NB4 (cell line): ENCODE measurements around the gene OR5C1.
"Not testable (repeated sequence)": the region's sequence is repeated elsewhere in the genome, so short reads cannot be mapped to it uniquely, and the experiment has no call there.

Experiments
- DNase-seq: peaks from one replicate; pipeline ENCODE4 v3.0.0; 2010; ENCODE audit warnings: low read depth
- H3K4me3 ChIP-seq: one replicate; pipeline ENCODE4 v1.5.1; 2011; ENCODE audit warnings: mild to moderate bottlenecking, low read depth, low read length, moderate library complexity
- CTCF ChIP-seq: IDR thresholded peaks from one replicate; pipeline ENCODE4 v1.5.1; 2012; ENCODE audit warnings: low read depth, low read length
- MAX ChIP-seq: IDR thresholded peaks from 2 replicates; pipeline ENCODE4 v1.6.1; 2011; ENCODE audit warnings: low read depth, low read length
- MYC ChIP-seq: IDR thresholded peaks from 2 replicates; pipeline ENCODE4 v1.6.1; 2011; ENCODE audit warnings: low read depth, low read length
- POLR2A ChIP-seq: IDR thresholded peaks from 2 replicates; pipeline ENCODE4 v1.6.1; 2011; ENCODE audit warnings: mild to moderate bottlenecking; ENCODE audit not compliant: insufficient read length; ENCODE audit errors: extremely low read depth

OR5C1 gene

GRCh38 chr9:122807271-122807900 lies 18.7 kb downstream of the OR5C1 start:
- DNase-seq, result no peak
- no peak overlapping the region for H3K4me3 ChIP-seq
- TF ChIP-seq POLR2A (no peak), CTCF (no peak), MYC (no peak), MAX (no peak)

- no peak for DNase-seq
- TF ChIP-seq CTCF (no peak), MAX (no peak), POLR2A (no peak), MYC (no peak)
- H3K4me3 ChIP-seq, result no peak overlapping the region
These were observed 19.4 kb downstream of the OR5C1 start for GRCh38 chr9:122808141-122808540.

GRCh38 chr9:122809261-122809660 lies 20.5 kb downstream of the OR5C1 start:
- DNase-seq, H3K4me3 ChIP-seq: not testable (repeated sequence)

- no peak overlapping the region for H3K4me3 ChIP-seq
- DNase-seq, result peak; percentile 78
- TF ChIP-seq MYC, result no peak
- peak; percentile 44 for TF ChIP-seq CTCF
- no peak for TF ChIP-seq MAX
- no peak for TF ChIP-seq POLR2A
These were observed 21.7 kb downstream of the OR5C1 start for GRCh38 chr9:122810306-122810946.

GRCh38 chr9:122812736-122813135 lies 24.0 kb downstream of the OR5C1 start:
- no peak overlapping the region for H3K4me3 ChIP-seq
- TF ChIP-seq CTCF (no peak), MAX (no peak), MYC (no peak), POLR2A (no peak)

GRCh38 chr9:122814545-122814944 lies 25.8 kb downstream of the OR5C1 start:
- peak; percentile 90 for DNase-seq
- TF ChIP-seq MYC (no peak), POLR2A (no peak), CTCF (no peak), MAX (no peak)
- no peak overlapping the region for H3K4me3 ChIP-seq

More at GRCh38 chr9:122812736-122813135, 24.0 kb downstream of the OR5C1 start:
- DNase-seq, result no peak
